Measurements from ENCODE around the gene THSD4.
"Not testable (repeated sequence)": the region's sequence is repeated elsewhere in the genome, so short reads cannot be mapped to it uniquely, and the experiment has no call there.

Gene THSD4

DNA sequence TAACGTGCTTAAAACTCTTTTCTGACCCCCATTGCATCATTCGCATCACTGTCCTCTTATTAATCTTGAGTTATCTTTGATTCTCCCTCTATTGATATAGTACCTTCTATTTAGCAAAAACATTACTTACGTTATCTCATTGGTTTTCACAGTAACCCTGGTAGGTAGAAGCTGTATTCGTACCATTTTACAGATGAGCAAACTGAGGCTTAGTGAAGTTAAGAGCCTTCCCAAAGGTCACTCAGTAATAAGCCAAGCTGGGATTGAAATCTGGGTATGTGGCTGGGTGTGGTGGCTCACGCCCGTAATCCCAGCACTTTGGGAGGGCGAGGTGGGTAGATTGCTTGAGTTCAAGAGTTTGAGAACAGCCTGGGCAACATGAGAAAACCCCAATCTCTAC is 244.0 kb downstream of the THSD4 start:
- DNase-seq, result no peak

DNA sequence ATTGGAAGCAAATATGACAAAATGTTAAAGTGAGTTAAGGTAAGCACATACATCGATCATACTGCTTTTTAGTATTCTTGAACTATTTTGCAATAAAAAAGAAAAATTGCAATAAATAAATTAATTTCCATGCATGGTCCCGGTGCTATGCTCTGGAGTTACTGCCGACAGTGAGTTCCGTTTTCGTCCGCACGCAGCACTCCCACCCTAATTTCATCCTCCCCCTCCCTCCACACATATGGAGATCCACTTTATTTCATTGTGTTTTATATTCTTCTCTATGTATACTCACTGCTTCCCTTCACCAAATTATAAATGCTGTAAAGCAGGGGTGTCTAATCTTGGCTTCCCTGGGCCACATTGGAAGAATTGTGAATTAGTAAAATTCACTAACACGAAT is 247.3 kb downstream of the THSD4 start:
- no peak for DNase-seq

DNA sequence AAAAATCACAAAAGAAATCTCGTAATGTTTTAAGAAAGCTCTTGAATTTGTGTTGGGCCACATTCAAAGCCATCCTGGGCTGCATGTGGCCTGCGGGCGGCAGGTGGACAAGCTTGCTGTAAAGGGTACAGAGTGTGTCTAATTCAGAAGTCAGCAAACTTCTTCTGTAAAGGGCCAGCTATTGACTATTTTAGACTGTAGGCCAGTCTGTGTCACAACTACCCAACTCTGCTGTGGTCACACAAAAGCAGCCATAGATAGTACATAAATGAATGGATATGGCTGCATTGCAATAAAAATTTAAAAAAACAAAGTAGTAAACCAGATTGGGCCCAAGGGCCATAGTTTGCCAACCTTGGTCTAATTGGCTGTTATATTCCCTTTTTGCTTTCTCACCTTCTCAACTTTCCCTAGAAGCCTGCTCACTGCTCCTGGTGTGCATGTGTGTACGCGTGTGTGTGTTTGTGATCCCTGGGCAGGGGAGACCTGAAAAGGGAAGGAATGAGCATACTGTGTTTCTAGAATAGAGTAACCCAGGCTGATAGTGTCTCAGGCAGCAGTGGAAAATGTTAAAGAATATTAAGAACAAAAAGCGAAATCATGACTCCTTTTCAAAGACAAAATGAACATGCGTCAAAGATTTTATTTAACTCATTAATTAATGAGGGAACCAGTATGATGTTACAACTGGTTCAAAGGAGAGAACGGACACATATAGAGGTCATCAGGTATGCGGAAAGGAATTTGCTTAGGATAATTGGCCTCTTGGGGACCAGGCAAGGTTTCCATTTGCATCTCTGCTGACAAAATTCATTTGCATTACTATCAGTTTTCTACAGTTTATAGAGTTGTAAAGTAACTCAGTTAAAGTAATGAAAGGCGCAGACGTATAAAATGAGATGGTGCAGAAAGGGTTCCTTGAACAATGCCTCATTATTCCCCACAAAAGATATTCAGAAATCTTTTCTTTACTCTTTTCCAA is 248.0 kb downstream of the THSD4 start:
- no peak for DNase-seq

DNA sequence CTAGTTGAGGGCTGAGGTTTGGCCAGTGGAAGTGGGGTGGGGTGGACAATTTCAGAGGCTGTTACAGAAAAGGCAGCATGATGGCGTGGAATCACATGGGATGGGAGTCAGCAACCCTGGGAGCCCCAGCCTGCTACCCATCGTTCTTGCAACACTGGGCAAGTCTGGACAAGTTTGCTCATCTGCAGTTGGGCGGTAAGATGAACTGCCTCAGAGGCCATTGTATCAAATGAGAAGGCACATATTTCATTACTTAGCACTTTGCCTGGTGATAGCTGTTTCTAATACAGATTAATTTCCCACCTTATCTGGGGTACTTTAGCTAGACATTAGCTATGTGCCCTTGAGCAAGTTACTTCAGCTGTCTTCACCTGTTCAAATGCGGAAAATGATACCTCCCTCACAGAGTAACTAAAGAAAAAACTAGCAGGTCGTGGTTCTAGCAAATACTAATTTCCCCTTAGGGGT is 248.9 kb downstream of the THSD4 start:
- DNase-seq, result no peak

DNA sequence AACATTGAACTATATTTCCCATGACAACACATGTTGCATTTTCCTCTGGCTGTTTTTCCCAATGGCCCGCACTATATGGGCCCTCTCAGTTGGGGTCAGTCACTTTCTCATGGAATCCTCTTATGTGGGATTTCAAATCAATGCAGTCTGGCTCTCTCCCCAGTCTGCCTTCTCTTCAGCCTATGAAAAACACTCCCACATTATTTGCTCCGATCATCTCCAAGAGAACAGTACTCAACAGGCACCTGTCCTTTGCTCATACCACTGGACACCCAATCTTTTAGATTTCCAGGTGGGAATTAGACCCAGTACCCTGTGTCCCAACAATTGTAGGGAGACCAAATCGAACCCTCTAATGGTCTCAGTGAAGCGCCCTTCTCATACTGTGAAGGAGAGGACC is 251.3 kb downstream of the THSD4 start:
- no peak for DNase-seq

DNA sequence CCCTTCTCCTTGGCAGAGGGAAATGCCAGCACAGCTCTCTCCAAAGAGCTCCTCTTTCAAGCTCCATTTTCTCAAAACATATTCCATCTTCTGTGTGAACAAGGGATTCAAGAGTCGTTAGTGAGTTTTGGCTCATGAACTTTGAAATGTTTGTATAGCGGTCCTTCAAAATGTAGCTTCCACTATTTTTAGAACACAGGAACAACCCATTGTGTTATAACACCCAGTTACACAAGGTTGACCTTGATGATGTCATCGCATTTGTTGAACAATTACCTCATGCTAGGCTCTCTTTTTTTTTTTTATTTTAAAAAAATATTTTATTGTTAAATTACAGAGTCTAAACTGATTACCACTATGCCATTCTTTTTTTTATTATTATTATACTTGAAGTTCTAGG is 251.7 kb downstream of the THSD4 start:
- no peak for DNase-seq

DNA sequence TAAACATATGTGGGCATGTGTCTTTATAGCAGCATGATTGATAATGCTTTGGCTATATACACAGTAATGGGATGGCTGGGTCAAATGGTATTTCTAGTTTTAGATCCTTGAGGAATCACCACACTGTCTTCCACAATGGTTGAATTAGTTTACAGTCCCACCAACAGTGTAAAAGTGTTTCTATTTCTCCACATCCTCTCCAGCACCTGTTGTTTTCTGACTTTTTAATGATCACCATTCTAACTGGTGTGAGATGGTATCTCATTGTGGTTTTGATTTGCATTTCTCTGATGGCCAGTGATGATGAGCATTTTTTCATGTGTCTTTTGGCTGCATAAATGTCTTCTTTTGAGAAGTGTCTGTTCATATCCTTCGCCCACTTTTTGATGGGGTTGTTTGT is 252.5 kb downstream of the THSD4 start:
- not testable (repeated sequence) for DNase-seq

DNA sequence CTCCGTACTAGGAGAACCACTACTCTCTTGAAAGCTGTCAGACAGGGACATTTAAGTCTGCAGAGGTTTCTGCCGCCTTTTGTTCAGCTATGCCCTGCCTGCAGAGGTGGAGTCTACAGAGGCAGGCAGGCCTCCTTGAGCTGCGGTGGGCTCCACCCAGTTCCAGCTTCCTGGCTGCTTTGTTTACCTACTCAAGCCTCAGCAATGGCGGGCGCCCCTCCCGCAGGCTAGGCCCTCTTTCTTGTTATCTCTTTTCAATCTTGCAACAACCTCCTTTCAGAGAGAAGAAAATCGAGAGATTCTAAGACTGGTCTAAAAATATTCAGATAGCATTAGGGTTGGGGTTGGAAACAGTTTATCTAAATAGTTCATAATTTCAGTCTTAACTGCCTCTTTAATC is 257.5 kb downstream of the THSD4 start:
- not testable (repeated sequence) for DNase-seq

DNA sequence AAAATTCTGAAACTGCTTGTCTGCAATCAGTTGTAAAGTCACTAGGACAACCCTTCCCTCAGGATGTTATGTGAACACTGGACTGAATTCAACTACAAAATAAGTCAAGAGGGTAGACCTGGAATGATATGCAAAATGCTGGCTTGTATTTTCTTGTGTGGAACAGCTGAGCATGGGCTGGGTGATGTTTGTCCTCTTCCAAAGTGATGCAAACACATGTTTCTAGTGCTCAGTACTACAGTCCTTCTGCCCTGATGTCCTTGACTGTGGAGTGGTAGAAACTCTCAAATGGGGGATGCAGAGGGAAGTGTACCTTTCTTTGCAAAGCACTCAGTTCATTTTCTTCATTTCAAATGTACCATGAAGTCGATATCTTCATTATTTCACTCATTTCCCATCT is 258.6 kb downstream of the THSD4 start:
- no peak for DNase-seq

DNA sequence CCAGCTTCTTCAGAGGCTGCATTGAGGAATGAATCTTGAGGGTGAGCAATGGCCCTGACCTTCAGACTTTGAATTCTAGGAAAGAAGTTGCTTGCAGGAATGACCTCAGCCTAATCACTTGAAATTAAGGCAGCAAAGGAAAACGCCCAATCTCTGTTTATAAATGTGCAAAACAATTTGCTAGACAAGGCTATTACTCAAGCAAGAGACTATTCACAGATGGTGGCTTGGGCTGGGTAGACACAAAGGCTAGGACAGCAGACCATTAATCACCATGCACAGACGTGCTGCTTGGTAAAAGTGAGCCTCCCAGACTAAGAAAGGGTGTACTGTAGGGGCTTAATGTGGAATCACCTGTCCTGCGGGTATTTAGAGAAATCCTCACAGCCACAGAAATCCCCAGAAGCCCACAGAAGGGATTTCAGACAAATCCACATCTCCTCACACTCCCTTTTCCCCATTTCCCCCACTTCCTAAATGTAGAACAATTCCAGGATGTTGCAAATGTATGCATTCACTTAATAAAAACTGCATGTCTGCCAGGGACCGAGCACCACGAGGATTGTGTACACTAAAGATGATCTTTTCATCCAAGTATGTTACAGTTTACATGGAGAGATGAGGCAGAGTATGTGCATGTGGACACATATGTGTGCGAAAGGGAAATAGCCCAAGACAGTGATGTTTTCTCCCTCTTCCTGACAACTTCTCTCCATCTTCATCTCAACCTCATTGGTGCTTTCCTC is 259.5 kb downstream of the THSD4 start:
- peak; percentile 26 for DNase-seq

DNA sequence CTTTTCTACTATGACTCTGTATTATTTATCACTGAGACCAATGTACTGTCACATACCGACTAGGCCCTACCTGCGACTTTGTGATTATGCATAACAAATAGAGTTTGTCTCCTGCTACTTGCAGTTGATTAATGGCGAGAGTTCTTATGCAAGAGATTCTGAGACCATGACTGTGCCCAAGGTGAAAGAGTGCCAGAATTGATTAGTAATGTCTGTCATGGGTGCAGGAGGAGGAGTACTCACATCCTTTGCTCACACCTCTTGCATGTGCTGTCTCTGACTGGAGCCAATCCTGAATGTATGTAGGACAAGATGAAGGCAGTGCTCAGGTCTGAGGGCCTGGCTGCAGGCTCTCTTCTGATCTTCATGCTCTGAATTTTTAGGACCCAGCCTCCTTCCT is 260.7 kb downstream of the THSD4 start:
- DNase-seq, result no peak

DNA sequence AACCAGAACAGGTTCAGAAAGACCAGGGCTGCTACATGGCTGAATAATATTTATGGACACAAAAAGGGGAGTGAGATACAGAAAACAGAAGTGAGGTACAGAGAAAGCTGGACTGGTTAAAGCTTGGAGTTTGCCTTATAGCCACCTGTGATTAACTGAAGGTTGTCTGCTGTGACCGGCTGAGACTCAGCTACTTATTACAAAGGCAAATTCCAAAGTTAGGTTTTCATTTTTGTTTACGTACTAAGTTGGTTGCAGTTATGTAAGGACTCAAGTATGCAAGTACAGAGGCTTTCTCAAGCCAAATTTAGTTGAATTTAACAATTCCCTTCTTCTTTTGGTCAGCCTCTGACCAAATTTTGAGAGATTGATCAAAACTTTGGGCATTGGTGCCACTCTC is 264.6 kb downstream of the THSD4 start:
- no peak for DNase-seq

DNA sequence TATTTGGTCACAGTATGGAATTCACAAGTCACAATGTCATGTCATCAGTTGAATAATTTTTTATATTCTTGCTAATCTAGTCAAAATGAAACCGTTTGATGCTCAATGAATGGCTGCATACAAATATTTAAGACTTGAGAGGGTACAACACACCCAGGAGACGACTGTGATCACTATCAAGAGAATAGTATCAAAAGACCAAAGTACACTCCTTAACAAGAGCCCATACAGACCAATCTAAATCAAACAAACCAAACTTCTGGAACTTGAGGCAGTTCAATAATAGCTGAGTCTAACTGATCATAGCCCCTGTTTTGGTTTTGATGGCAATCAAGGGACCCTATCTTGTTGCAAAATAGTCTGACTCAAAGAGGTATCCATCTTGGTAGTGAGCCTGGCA is 265.1 kb downstream of the THSD4 start:
- DNase-seq, result no peak

DNA sequence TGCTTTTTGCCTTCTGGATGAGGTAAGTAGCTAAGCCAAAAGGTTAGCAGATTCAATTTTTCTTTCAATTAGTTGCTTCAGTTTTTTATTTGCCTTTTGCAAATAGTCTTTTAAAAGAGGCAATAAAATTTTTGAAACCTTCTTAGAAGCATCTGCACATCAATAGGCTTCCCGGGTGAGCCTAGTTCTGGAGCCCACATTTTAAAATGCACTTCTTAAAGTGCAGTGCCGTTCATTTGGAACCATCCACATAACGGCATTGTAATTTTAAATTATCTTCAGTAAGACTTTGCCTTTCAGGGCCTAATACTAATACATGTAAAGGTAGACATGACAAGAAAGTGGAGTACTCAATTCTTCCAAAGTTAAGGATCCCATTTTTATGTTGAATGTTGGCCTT is 269.2 kb downstream of the THSD4 start:
- no peak for DNase-seq

DNA sequence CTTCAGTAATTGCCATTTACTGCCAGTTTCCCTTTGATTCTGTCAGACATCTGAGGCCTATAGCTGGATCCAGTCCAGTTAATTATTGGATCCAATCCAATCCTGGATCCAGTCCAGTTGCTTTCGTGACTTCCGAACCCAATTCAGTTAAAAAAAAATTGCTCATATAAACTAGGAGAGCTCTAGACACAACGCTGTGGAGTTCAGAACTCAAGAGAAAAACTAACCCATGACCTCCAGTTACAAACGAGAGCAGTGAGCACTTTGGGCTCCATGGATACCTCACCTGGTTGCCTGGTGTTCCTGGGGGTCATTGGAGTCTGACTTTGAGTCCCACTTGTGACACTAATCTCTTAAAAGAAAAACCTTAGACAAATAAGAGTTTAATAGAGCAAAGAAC is 269.8 kb downstream of the THSD4 start:
- DNase-seq, result peak; percentile 23

DNA sequence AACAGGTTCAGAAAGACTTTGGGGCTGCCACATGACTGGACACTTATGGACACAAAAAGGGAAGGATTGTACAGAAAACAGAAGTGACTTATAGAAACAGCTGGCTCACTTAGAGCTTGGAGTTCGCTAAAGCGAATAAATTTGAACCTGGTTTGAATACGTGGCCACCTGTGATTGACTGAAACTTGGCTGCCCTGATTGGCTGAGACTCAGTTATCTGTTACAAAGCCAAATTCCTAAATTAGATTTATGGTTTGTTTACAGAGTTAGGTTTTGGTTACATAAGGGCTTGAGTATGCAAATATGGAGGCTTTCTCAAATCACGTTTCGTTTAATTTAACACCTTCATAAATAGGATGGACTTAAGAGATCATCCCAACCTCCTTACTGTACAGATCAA is 270.2 kb downstream of the THSD4 start:
- DNase-seq, result peak; percentile 25

DNA sequence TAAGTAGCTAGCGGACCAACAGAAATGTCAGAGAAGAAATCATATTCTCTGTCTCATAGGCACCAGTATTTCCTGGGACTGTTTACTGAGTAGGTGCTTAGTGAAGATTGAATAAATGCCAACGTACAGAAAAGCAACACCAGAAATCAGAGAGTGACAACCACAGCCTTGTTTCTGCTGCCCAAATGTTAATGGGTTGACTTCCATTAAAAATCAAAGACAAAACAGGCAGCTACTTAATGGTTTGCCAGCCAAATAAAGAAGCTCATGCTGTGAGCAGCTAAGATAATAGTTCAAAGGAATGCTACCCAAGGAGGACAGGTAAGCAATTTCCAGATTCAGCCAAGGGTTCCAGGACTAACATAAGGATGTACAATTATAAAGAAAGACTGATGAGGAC is 270.7 kb downstream of the THSD4 start:
- DNase-seq, result no peak

DNA sequence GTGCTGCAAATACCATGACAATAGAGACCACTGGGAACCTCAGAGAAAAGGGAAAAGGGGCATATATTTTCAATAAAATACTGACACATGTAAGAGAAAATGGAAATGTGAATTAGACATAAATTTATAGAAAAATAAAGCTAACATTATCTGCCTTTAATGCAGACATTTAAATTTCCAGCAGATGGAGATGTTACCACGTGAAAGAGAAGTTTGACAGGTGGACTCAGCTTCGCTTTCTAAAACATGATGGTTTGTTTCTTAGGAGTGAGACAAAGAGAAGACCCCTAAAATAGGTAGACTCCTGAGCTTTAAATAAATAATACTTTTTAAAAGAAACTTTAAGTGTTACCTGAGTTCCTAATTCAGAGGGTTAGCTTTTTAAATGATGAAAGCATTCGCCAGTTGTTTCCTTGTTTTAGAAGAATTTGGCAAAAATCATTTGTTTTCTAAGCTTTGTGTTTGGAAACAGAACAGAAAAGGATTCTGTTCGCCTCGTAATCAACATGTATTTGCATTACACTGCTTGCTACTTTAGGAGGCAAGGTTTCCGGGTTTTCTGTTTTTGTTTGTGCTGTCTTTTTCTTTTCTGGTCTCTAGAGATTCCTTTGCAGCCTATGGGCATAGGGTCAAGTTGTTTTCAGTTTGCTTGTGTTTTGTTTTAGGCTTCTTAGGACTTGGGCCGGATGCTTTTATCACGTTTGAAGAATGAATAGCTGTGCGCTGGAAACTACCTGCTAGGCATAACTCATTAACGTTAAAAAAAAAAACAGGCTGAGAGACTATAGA is 271.4 kb downstream of the THSD4 start:
- no peak for DNase-seq

DNA sequence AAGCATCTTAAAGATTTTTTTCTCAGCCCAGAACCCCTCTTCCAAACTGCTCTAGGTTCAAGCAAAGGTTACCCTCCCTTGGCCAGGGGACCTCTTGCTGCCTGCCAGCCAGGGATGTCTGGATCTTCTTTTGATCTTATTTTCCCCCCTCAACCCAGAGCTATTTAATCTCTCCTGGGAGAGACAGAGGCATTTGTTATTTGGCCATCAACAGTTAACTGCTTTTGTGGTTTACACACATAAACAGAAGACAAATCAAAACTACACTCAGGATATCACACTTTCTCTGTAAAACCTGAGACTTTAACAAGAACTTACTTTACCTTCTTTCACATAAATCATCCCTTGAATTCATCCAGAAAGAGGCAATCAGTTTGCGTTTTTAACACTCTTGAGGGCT is 272.5 kb downstream of the THSD4 start:
- no peak for DNase-seq

DNA sequence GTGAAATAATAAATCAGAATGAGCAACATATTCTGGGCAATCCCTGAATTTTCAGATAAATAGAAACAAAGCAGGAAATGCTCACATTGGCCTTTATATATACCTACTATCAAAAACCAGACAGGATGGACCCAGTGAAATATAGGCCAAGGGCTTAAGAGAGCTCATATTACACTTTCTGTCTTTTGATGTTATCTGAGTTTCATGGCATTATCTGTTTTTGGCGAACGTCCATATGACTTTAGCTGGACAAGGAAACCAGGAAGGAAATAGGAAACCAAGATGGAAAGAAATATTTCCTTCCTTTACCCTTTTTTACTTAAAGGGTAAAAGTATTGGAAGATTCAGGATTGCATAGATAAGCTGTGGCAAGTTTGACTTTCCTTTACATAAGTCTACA is 274.8 kb downstream of the THSD4 start:
- DNase-seq, result no peak

DNA sequence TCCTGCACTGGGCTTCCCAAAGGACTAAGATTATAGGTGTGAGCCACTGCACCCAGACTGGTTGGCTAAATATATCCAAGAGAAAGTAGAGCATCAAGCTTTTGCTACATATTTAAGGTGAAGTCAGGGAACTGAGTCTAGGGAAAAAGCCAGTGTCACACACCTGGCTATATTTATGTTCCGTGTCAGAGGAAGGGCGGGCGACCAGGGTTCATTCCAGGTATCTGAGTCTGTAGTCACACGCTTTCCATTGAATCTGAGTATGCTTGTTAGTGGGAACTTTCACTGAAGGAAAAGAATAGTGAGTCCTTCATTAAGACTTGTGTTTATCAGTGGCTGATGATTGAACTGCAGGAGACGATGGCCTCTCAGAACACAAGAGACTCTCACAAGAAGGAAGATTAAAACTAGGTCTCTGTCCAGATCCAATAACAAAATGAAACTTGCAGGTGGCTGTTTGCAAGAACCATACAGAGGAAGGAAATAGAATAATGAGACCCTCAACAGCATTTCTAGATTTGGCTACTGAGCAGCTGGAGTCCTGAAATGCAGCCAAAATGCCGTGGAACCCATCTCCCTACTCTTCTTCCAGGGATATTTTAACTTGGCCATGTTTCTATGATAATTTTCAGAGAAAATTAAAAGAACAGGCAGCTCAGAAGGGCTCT is 276.3 kb downstream of the THSD4 start:
- DNase-seq, result no peak

DNA sequence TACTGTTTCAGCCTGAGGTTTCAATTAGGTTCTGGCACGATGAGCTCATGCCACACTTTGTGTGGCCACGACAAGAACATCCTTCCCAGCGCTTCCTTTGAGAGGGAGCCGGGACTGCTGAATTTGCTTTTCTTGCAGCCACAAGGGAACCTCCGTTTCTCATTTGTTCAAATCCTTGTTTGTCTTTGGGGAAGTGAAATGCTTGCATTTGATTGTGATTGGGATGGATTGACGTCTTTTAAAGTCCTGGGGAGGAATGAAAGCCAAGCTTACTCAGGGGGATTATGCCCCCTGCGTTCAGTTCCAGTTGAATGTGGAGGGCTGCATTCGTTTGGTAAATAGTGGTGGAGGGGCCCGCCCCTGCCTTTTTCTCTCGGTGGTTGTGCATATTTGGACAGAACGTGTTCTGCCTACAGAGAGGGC is 277.6 kb downstream of the THSD4 start:
- DNase-seq, result no peak

DNA sequence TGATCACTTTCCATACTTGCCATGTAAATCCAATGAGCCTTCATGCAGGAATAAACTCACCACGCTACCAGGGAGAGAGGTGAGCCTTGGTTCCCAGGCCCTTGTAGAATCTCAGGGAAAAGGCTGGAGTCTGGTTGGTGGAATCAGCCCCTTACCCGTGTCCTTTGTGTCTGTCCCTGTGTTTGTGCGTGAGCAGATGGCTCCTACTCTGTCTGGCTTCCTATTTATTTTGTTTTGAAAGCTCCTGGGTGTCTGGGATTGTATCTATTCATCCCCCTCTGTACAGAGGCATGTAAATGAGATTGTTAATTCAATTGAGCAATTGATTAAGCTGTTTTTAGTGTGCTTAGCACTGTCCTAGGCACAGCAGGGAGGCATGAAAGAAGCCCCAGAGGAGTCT is 278.1 kb downstream of the THSD4 start:
- DNase-seq, result no peak
